ENCODE measurements around the gene ADSS1.

The ADSS1 gene

GRCh38 chr14:104751539-104752422 is 27.8 kb downstream of the ADSS1 start:
- no peak for DNase-seq

DNA sequence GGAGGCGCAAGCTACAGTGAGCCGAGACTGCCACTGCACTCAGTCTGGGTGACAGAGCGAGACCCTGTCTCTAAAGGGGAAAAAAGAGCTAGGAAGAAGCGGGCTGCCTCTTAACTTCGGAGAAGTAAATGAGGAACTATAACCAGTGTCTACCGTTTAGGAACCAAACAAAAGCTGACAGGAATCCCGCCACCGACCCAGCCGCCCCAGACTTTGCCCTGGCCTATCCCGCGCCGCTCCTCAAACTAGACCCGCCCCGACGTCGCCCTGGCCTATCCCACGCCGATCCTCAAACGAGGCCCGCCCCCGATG is 28.4 kb downstream of the ADSS1 start:
- no peak for DNase-seq

DNA sequence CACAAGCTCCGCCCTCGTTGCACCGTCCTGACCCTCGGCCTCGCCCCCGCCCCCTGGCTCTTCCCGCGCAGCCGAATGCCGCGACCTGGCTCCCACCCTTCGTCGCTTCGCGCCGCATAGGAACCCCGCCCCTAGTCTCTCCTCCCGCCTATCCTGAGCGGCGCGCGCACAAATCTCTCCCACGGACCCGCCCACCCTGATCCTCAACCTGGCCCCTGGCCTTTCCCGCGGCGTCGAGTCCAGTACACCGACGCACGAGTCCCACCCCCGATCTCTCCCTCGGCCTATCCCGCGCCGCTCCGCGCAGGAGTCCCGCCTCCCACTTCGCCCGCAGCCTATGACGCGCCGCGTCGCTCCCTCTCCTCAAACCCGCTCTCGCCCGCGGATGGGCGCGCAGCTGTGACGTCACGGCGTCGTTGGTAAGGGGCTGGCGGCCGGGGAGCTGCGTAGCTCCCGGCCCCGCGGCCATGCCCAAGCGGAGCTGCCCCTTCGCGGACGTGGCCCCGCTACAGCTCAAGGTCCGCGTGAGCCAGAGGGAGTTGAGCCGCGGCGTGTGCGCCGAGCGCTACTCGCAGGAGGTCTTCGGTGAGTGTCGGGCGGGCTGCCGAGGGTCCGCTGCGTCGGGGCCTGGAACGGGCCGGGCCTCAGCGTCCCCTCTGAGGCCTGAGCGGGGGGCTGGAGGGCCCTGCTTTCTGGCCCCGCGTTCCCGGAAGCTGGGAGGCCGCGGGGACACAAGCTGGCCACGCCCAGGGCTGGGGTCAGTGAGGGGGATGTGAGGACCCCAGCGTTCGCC is 28.9 kb downstream of the ADSS1 start, which contains the start of gene SIVA1:
Gene SIVA1, plus strand, starts transcription at position 413 of the 793 bp plus-strand sequence. Its CDS starts 55 bp downstream, at position 468.
- DNase-seq, result peak; percentile 100

DNA sequence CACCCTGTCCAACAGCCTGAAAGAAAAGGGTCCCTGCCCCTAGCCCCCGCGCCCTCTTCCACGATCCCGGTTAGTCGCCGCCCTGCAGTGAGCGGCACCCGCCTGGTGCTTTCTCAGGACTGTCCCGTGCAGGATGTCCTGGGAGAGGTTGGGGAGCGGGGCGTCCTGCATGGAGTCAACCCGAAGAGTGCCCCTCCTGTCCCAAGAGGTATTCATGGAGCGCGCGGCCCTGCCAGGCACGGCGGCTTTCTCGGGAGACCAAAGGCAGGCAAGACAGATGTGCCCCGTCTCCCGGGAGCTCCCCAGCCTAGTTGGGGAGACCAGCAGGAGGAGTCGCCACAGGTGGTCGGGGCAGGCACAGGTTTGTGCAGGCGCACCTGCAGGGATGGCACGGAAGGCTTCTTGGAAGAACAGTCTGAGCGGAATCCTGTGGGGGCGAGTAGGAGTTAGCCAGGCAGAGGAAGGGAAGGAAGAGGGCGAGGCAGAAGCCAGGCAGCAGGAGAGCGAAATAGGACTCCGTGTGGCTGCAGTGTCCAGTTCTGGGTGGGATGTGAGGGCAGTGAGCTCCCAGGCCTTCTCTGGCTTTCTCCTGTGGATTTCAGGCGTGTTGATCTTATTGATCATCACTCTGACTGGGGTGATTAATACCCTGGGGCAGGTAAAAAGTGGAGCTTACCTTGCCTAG is 29.6 kb downstream of the ADSS1 start:
- no peak for DNase-seq

GRCh38 chr14:104754213-104754851 is 30.3 kb downstream of the ADSS1 start:
- DNase-seq, result no peak

GRCh38 chr14:104755621-104756020 is 31.6 kb downstream of the ADSS1 start:
- DNase-seq, result no peak

- no peak for DNase-seq
Observed at GRCh38 chr14:104756477-104757237, 32.6 kb downstream of the ADSS1 start.

- DNase-seq, result no peak
Observed at GRCh38 chr14:104757238-104757585, 33.2 kb downstream of the ADSS1 start.

- DNase-seq, result no peak
Observed at GRCh38 chr14:104757681-104758392, 33.8 kb downstream of the ADSS1 start.

GRCh38 chr14:104758981-104759969 is 35.2 kb downstream of the ADSS1 start:
- no peak for DNase-seq

- DNase-seq, result no peak
Observed at GRCh38 chr14:104765517-104765916, 41.5 kb downstream of the ADSS1 start.

- no peak for DNase-seq
Observed at GRCh38 chr14:104766256-104766862, 42.3 kb downstream of the ADSS1 start.

- no peak for DNase-seq
Observed at GRCh38 chr14:104766863-104767633, 43.0 kb downstream of the ADSS1 start.

- no peak for DNase-seq
Observed at GRCh38 chr14:104767634-104767918, 43.5 kb downstream of the ADSS1 start.

DNA sequence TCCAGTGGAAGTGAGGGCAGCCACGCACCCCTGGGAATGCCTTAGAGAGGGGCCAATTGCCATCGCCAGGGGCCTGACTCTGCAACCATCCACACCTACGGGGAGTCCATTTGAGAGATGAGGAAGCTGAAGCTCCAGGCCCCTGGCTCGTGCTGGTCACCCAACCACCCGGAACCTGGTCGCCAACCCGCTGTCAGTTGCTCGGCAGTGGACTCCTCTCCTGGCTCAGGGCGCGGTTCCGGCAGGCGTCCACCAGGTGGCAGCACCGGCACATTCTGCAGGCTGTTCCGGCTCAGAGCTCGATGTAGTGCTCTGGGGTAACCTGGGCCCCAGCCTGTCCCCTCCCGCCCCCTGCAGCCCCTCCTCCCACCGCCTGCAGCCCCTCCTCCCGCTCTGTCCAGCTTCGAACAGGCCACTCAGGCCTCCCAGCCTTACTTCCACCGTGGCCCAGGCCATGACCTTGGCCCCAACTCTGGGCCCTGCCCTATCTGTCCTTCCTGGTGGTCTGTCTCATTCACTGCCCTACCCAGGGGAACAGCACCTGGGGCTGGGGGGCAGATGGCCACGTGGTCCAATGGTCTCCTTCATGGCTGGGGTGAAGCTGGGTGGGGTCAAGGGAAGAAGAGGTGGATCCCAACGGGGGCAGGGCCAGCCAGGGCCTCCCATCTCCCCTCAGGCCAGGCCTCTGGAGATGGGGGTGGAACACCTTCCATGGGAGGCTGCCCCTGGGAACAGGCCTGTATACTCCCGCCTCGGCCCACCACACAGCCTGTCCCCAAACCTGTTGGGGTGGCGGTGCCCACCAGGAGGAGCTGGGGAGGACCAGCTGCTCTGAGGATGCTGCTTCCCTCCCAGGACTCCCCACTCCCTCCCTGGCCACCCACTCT is 44.7 kb downstream of the ADSS1 start:
- peak; percentile 95 for DNase-seq

- DNase-seq, result no peak
Observed at GRCh38 chr14:104769324-104770071, 45.5 kb downstream of the ADSS1 start.

GRCh38 chr14:104770072-104770579 is 46.1 kb downstream of the ADSS1 start:
- no peak for DNase-seq
